HG03064 (cell line): ENCODE measurements around the gene JPT2.

ENCODE experiments used
- ATAC-seq: cut with Tn5 transposase; IDR thresholded peaks from one replicate; pipeline ENCODE4 v1.9.1; 2021; ENCODE audit warnings: low read depth; ENCODE audit not compliant: unreplicated experiment

JPT2 gene

DNA sequence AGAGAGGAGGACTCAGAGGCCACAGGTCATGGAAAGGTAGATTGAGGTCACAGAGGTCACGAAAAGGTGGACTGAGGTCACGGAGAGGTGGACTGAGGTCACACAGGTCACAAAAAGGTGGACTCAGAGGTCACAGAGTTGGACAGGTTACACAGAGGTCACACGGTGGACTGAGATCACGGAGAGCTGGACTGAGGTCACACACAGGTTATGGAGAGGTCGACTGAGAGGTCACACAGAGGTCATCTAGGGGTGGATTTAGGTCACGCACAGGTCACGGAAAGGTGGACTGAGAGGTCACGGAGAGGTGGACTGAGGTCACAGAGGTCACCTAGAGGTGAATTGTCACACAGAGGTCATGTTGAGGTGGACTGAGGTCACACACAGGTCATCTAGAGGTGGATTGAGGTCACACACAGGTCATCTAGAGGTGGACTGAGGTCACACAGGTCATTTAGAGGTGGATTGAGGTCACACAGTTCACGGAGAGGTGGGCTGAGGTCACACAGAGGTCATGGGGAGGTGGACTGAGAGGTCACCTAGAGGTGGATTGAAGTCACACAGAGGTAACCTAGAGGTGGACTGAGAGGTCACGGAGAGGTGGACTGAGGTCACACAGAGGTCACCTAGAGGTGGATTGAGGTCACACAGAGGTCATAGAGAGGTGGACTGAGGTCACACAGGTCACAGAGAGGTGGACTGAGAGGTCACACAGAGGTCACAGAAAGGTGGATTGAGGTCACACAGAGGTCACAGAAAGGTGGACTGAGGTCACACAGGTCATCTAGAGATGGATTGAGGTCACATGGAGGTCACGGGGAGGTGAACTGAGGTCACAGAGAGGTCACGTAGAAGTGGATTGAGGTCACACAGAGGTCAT, 26.7 kb upstream of the JPT2 start:
- ATAC-seq: no peak

DNA sequence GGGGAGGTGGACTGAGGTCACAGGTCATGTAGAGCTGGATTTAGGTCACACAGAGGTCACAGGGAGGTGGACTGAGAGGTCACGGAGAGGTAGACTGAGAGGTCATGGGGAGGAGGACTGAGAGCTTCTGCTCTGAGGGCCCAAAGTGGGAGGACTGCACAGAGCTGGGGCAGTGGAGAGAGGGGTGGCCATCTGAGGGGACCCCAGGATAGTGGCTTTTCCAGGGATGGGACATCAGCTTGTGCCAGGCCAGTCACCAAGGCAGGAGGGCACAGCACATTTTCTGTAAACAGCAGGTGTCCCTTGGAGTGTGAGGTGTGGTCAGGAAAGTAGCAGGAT, 26.1 kb upstream of the JPT2 start:
- ATAC-seq: no peak

DNA sequence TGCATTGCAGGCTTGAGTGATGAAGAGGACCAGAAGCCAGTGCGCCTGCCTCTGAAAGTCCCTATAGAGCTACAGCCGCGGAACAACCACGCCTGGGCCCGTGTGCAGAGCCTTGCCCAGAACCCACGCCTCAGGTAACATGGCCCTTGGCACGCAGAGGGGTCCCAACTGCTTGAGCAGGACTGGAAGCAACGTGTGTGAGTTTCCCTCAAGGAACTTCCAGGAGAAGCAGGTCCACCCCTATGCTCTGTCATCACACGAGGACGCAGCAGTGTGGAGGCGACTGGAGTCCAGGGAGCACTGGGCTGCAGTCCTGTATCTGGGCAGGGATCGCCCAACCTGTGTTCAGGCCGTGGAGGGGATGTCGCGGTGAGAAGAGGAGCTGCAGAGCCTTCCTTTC, 25.1 kb upstream of the JPT2 start:
- ATAC-seq: no peak

DNA sequence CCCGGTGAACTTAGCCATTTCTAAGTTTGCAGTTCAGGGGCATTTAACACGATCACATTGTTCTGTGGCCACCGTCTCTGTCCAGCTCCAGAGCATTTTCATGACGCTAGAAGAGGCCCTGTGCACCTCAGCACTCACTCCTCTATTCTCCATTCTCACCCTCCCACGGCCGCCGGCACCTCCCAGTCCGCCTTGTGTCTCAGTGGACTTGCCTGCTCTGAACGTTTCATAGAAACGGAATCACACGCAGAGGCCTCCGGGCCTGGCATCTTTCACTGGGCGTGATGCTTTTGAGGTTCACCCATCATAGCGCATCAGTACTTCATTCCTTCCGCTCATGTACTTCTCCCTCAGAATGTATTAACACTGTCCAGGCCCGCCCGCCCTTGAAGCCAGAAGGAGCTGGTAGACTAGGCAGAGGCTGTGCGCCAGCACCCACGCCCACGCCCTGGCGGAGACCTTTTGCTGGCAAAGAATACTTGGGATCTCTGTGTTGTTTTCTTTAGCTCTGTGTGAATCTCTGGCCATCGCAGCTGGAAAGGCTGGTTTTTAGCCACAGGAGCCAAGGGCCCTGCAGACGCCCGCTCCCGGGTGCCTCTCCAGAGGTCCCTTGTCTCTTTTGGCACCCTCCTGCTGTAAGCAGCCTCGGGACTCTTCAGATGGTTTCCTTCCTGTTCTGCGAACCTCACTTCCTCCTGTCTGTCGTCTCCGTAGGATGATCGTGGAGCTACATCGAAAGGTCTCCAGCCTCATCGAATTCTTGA, 23.4 kb upstream of the JPT2 start:
- no peak for ATAC-seq

DNA sequence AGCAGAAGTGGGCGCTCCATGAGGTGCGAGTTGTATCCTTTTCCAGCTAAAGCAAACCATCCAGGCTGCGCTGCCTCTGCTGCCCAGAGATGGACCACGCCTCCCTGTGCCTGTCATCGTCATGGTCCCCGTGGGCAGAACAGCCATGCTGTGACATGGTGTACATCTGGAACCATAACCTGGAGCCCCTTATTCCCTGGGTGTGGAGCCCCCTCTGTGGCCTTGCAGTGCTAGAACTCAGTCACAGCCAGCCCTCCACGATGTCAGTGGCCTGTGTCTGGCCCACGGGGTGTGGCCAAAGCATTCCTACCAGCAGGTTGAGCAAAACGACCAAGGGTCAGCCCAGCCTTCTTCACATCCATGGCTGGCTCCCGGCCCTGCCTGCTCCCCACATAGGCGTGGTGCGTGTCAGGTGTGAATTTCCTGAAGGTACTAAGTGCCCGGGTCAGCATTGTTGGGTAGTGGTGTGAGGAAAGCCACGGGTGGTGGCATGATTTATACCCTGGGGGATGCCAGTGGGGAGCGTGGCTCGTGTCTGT, 22.7 kb upstream of the JPT2 start:
- no peak for ATAC-seq

DNA sequence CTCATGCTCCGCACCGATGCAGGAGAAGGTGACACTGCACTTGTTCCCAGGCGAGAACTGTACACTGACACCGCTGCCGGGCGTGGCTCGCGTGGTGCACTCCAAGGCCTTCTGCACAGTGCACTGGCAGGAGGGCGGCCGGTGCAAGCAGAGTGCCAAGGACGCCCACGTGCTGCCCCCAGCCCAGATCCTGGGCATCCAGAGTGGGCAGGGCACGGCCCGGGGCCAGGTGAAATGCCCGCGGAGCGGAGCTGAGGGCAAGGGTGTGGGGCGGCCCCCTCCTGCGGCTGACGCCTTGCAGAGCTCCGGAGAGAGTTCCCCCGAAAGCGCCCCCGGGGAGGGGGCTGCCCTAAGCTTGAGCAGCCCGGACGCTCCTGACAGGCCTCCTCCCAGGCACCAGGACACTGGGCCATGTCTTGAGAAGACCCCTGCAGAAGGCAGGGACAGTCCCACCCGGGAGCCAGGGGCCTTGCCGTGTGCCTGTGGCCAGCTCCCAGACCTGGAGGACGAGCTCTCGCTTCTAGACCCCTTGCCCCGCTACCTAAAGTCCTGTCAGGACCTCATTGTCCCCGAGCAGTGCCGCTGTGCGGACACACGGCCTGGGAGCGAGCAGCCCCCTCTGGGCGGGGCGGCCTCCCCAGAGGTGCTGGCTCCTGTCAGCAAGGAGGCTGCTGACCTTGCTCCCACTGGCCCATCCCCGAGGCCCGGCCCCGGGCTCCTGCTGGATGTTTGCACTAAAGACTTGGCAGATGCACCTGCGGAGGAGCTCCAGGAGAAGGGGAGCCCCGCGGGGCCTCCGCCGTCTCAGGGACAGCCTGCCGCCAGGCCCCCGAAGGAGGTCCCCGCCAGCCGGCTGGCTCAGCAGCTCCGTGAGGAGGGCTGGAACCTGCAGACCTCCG, 21.9 kb upstream of the JPT2 start:
- ATAC-seq: no peak

DNA sequence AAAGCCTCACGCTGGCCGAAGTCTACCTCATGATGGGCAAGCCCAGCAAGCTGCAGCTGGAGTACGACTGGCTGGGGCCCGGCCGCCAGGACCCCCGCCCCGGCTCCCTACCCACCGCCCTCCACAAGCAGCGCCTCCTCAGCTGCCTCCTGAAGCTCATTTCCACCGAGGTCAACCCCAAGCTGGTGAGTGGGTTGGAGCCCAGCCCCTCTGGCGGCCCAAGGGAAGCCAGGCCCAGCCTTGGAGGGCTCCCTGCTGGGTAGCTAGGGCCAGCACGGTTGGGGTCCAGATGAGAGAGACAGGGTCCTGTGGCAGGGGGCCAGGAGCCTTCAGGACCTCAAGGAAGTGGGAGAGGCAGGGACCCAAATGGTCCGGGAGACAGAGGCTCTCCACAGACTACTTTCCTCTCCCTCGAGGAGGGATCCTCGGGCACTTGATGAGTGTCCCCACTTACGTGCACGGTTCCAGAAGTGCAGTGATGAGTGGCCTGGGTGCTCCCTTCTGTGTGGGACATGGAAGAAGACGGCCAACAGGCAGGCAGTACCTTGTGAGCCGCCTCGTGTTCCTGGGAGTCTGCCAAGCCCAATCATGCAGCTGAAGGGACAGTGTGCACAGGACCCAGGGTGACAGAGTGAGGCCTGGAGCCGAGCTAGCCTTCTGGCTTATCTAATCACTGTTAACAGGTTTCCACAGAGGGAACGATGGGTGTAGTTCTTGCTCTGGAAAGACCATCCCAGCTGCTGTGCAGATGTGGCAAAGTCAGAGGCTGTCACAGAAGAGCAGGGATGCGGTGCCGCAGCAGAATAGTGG, 21.1 kb upstream of the JPT2 start:
- ATAC-seq: no peak

DNA sequence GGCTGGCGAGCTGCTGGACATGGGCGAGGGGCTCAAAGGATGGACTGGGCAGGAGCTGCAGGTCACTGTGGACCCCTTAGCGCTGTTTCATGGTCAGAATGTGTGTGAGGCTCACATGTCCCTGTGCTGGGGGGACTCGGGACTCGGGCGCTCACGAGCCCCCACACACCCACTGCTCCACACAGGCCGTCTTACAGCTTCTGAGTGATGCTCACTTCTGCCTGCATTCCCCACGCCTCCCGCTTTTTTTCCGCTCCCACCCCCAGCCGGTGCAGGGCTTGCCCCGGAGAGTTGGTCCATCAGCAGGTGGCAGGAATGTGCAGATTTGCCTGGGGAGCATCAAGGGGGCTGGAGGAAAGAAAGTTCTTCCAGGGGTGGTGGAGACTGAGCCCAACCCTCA, 20.2 kb upstream of the JPT2 start:
- ATAC-seq: no peak

DNA sequence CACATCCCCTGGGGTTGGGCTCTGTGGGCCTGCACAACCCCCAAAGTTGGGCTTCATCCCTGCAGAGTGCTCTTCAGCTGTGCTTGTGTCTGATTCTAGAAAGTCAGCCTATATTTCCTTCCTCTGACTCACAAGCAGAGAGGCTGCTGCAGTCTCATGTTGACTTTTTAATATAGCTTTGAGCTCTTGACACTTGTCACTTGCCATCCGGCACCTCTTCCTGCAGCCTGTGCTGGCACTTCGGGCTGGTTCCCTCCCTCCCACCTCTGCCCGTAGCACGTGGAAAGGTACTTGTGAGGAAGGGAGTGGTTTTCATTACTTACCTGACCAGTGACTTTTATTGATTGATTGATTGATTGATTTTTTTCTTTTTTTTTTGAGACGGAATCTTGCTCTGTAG, 19.0 kb upstream of the JPT2 start:
- no peak for ATAC-seq

DNA sequence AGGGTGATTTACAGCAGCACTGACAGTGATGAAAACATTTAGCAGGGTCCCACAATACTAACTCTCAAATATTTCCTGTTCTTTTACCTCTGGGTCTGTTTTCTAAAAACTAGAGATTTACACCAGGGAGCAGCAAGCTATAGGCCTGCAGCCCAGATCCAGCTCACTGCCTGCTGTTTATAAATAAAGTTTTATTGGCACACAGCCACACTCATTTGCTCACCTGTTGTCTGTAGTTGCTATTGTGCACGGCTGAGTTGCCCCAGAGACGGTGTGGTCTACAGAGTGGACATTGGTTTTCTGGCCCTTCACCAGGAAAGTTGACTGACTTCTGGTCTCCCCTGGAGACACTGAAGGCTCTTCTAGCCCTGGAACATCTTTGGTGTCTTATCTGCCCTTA, 16.3 kb upstream of the JPT2 start:
- no peak for ATAC-seq

DNA sequence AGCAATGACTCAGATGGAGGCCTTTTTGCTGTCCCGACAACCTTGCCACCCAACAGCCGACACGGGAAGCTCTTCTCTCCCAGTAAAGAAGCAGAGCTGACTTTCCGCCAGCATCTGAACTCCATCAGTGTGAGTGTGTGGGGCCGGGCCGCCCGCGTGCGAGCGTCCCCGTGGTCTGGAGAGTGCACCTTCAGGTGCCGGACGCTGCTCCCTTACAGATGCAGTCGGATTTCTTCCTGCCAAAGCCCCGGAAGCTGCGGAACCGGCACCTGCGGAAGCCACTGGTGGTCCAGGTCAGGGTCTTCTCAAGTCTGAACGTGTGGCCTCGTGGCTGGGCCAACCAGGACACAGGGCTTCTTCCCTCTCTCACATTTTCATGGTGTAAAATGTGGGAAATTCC, 15.5 kb upstream of the JPT2 start:
- no peak for ATAC-seq

DNA sequence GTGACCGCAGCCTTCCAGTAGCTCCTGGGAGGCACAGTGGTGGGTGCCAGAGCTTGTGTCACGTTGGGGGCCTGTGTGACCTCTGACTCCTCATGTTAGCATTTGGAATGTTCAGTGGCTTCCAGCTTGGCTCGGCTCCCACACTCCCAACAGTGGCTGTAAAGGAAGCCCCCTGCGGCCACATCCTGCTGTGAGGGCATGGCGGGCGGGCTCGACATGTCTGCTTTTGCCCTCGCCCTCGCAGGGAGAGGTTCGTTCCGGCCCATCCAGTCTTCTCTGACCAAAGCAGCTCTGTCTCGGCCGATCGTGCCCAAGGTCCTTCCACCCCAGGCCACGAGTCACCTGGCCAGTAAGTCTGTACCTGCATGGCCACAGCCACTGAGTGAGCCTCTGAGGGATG, 12.2 kb upstream of the JPT2 start:
- no peak for ATAC-seq

DNA sequence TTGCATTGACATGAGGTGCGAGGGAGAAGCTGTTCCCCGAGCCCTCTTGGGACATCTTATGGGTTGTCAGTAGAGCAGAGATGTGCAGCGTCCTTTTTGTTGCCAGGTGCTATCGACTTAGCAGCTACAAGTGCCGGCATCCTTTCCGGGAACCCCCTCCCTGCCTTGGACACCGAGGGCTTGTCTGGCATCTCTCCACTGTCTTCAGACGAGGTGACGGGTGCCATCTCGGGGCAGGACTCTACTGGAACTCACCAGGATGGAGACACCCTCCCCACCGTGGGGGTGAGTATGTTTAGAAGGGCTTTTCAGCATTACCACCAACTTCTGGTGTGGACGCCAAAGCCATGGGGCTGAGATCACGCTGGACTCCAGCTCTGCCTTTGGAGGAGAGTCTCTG, 11.8 kb upstream of the JPT2 start:
- ATAC-seq: no peak

DNA sequence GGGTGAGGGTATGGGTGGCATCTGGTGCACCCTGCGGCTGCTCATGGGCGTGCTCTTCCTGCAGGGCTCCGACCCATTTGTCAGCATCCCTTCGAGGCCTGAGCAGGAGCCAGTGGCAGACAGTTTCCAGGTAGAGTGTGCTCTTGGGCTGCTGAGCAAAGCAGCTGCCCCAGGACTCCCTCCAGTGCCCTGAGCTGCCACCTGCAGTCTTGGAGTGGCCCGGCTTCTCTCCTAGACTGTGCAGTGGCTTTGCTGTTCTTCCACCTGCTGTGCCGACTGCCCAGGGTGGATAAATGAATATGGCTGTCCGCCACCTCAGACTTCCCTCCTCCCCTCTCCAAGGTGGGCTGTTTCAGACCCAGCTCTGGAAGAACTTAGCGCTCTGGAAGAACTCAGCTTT, 10.8 kb upstream of the JPT2 start:
- no peak for ATAC-seq

DNA sequence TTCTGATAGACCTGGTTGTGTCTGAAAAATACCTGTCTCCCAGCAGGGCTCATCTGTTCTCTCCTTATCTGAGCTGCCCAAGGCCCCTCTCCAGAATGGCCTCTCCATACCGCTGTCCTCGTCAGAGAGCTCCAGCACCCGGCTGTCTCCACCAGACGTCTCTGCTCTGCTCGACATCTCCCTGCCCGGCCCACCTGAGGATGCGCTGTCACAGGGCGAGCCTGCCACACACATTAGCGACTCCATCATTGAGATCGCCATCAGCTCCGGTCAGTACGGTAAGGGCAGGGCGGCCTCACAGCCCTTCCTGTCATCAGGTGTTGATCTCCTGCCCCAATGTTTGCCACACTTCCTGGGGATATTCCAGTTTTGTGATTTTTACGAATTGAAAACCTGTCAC, 10.2 kb upstream of the JPT2 start:
- ATAC-seq: no peak

DNA sequence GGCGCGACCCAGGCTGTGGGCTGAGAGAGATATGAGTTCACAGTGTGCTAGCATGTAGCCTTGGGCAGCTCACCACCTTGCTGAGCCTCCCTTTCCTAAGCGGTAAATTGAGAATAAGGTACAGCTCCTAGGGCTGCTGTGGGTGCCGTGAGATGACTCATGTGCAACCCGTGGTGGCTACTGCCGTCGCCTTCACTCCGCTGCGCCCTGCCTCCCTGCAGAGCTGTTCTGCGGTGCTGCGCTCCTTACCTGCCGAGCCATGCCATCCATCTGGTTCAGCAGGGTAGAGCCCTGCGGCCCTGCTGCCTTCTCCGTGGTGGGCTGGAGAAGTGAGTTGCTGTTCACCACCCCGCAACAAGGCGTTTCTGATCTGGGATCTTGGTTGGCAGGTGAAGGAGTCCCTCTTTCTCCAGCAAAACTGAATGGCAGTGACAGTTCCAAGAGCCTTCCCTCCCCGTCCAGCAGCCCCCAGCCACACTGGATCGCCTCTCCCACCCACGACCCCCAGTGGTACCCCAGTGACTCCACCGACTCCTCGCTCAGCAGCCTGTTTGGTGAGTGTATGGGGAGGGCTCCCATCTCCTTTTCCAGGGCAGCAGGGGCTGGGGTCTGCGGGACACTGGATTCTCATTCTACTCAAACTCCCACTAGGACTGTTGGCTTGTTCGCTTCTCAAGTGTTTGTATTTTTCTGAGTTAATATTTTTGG, 9.3 kb upstream of the JPT2 start:
- ATAC-seq: no peak

DNA sequence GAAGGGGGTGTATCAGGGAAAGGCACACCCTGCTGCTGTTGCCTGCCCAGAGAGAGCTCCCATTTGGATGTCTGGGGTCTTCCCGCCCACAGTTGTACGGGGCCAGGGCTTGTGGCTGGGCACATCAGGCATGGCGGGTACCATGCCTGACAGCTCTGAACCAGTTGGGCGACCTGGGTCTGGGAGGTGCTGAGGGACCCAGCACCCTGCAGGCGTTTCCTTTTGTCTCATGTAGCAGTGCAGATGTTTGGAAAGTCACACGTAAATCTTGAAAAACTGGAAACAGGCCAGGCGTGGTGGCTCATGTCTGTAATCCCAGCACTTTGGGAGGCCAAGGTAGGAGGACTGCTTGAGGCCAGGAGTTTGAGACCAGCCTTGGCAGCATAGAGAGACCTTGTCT, 8.4 kb upstream of the JPT2 start:
- no peak for ATAC-seq

DNA sequence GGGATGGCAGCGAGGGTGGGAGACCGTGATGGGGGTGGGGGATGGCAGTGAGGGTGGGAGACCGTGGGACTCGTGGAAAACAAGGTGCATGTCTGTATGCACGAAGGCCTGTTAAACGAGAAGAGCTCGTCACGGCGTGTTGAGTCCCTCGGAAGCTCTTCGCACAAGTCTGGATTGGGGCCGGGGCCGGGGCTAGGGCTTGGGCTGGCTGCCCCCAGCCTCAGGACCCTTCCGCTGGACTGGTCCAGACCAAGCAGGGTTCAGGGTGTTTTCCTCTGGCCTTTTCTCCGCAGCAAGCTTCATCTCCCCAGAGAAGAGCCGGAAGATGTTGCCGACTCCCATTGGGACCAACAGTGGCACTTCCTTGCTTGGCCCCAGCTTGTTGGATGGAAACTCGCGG, 7.7 kb upstream of the JPT2 start:
- ATAC-seq: no peak

DNA sequence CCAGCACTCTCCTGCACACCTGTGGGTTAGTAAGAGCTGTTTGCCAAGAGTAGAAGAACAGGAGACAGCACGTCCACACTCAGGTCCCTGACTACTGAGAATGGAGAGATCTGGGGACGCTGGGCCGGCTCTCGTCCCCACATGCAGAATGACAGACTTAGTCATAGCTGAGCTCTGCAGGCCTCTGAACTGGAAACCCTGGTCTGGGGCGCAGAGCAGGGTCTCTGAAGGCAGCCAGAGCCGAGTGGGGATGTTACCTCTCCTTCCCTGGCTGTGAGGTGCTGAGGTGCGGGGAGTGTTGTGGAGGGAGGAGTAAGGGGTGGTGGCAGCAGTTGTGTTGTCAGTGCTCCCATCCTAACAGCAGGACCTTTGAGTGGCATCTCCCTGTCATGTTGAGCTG, 7.2 kb upstream of the JPT2 start:
- ATAC-seq: no peak
